WTC11 (cell line): ENCODE results near the gene MGST1.

Experiments used
- ELF4 ChIP-seq: sonication (generic); formaldehyde crosslinking; IDR thresholded peaks from 2 replicates; pipeline ENCODE4 v1.8.1; 2022; ENCODE audit warnings: low read depth, mild to moderate bottlenecking, moderate library complexity, missing genetic modification reagents
- ETV6 ChIP-seq: sonication (generic); formaldehyde crosslinking; IDR thresholded peaks from 2 replicates; pipeline ENCODE4 v1.8.1; 2022; ENCODE audit warnings: mild to moderate bottlenecking, missing genetic modification reagents
- TF ChIP-seq, protein P1 (sequence below): fragments of 200-600 bp; IDR thresholded peaks from 2 replicates; pipeline ENCODE4 v1.8.0; 2022; ENCODE audit warnings: antibody characterized with exemption
- TF ChIP-seq, protein P2 (sequence below): sonication (generic); formaldehyde crosslinking; conservative IDR thresholded peaks from 2 replicates; pipeline ENCODE4 v1.8.1; 2022; ENCODE audit warnings: mild to moderate bottlenecking, missing genetic modification reagents
- TF ChIP-seq, protein P3 (sequence below): sonication (generic); formaldehyde crosslinking; IDR thresholded peaks from 2 replicates; pipeline ENCODE4 v1.8.0; 2022; ENCODE audit warnings: mild to moderate bottlenecking, missing genetic modification reagents
- TF ChIP-seq, protein P4 (sequence below): sonication (generic); formaldehyde crosslinking; IDR thresholded peaks from 2 replicates; pipeline ENCODE4 v1.8.1; 2023; ENCODE audit warnings: mild to moderate bottlenecking, missing genetic modification reagents, moderate library complexity

DNA sequence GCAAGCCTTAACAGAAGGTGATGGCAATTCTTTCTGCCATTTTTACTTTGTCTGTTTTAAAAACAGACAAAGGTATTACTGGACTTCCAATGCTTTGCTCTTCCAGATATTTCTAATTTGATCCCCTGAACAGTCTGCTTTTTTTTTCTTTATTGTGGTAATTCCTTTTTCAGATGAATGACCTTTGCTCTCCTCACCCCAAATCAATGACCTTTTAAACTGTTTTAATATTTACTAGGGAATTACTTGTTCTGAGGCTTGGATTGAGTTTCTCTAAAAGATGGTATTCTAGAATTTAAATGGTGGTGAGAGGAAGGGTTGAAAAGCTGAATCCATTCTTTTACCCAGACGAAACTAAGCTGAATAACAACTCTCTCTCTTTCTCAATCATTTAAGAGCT is 2.3 kb upstream of the MGST1 start:
- TF ChIP-seq, protein P1, sequence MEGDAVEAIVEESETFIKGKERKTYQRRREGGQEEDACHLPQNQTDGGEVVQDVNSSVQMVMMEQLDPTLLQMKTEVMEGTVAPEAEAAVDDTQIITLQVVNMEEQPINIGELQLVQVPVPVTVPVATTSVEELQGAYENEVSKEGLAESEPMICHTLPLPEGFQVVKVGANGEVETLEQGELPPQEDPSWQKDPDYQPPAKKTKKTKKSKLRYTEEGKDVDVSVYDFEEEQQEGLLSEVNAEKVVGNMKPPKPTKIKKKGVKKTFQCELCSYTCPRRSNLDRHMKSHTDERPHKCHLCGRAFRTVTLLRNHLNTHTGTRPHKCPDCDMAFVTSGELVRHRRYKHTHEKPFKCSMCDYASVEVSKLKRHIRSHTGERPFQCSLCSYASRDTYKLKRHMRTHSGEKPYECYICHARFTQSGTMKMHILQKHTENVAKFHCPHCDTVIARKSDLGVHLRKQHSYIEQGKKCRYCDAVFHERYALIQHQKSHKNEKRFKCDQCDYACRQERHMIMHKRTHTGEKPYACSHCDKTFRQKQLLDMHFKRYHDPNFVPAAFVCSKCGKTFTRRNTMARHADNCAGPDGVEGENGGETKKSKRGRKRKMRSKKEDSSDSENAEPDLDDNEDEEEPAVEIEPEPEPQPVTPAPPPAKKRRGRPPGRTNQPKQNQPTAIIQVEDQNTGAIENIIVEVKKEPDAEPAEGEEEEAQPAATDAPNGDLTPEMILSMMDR, result no peak
- TF ChIP-seq, protein P2, sequence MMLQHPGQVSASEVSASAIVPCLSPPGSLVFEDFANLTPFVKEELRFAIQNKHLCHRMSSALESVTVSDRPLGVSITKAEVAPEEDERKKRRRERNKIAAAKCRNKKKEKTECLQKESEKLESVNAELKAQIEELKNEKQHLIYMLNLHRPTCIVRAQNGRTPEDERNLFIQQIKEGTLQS (CRISPR knock-in tag), result no peak
- no peak for TF ChIP-seq ETV6
- no peak for TF ChIP-seq ELF4 (CRISPR knock-in tag)
- TF ChIP-seq, protein P3, sequence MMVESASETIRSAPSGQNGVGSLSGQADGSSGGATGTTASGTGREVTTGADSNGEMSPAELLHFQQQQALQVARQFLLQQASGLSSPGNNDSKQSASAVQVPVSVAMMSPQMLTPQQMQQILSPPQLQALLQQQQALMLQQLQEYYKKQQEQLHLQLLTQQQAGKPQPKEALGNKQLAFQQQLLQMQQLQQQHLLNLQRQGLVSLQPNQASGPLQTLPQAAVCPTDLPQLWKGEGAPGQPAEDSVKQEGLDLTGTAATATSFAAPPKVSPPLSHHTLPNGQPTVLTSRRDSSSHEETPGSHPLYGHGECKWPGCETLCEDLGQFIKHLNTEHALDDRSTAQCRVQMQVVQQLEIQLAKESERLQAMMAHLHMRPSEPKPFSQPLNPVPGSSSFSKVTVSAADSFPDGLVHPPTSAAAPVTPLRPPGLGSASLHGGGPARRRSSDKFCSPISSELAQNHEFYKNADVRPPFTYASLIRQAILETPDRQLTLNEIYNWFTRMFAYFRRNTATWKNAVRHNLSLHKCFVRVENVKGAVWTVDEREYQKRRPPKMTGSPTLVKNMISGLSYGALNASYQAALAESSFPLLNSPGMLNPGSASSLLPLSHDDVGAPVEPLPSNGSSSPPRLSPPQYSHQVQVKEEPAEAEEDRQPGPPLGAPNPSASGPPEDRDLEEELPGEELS (CRISPR knock-in tag), result no peak
- TF ChIP-seq, protein P4, sequence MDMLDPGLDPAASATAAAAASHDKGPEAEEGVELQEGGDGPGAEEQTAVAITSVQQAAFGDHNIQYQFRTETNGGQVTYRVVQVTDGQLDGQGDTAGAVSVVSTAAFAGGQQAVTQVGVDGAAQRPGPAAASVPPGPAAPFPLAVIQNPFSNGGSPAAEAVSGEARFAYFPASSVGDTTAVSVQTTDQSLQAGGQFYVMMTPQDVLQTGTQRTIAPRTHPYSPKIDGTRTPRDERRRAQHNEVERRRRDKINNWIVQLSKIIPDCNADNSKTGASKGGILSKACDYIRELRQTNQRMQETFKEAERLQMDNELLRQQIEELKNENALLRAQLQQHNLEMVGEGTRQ (CRISPR knock-in tag), result no peak
